HepG2 (cell line): ENCODE data around the gene EXOC6B. TPM values are rescaled to one million over a fixed set of nuclear protein-coding genes. Genes with fewer than 3 reads are reported as not detected.

Experiments used
- ATAC-seq: fragments of 200-7000 bp; cut with Tn5 transposase; 3 replicates; pipeline ENCODE4 v1.9.1; 2020; ENCODE audit warnings: mild to moderate bottlenecking, moderate library complexity
- BruUV-seq: library from RNA; stranded (reverse); fragments of 400-500 nt; replicated peaks from 2 replicates; lab custom pipeline; 2021; lab: Mats Ljungman, UMichigan
- CTCF ChIA-PET: fragments of 300-600 bp; formaldehyde crosslinking; extraction: SDS; loops from one replicate; lab custom pipeline; 2021; ENCODE audit warnings: low total read pairs, inconsistent platforms, low intra/inter-chr PET ratio; lab: Yijun Ruan, JAX
- POLR2A ChIA-PET: fragments of 350-600 bp; sonication (Branson Sonifier 250); formaldehyde crosslinking; loops from one replicate; lab custom pipeline; 2020; ENCODE audit warnings: antibody characterized with exemption, inconsistent platforms; lab: Yijun Ruan, JAX
- DNase-seq: peaks from one replicate; pipeline ENCODE4 v3.0.0-alpha.2; 2015; ENCODE audit warnings: low spot score
- FAIRE-seq: peaks from 3 replicates; lab custom pipeline; 2011; peaks lifted over from hg19 to GRCh38; lab: Jason Lieb, UNC
- H2AFZ ChIP-seq: one replicate; pipeline ENCODE4 v1.6.1; 2011; ENCODE audit warnings: low read length, inconsistent platforms
- H3K27ac ChIP-seq: fragments of 300-600 bp; 3 replicates; pipeline ENCODE4 v1.8.0; 2011; ENCODE audit warnings: mixed run types, mild to moderate bottlenecking, mixed read lengths, low read length, inconsistent platforms; ENCODE audit not compliant: insufficient read depth; ENCODE audit errors: extremely low read length
- H3K27me3 ChIP-seq, 2 experiments: fragments of 200-600 bp in 1 of 2; 2 replicates in 1 of 2; 3 replicates in 1 of 2; pipeline versions ENCODE4 v1.6.0 to v1.8.0; 2011; ENCODE audit warnings: low read length in 2 of 2, mild to moderate bottlenecking in 2 of 2, moderate library complexity in 2 of 2, inconsistent platforms in 1 of 2; ENCODE audit not compliant: insufficient read depth in 2 of 2, control insufficient read depth in 1 of 2
- H3K36me3 ChIP-seq, 2 experiments: fragments of 200-600 bp in 1 of 2; replicated peaks in 1 of 2; 2 replicates in 1 of 2; 3 replicates in 1 of 2; pipeline versions ENCODE4 v1.5.1 to v1.8.0; 2011; ENCODE audit warnings: low read length in 2 of 2, inconsistent platforms in 1 of 2; ENCODE audit not compliant: insufficient read depth in 2 of 2, control insufficient read depth in 1 of 2
- H3K4me1 ChIP-seq: 2 replicates; pipeline ENCODE4 v1.5.1; 2012; ENCODE audit warnings: low read length, inconsistent platforms; ENCODE audit not compliant: insufficient read depth
- H3K4me2 ChIP-seq: 2 replicates; pipeline ENCODE4 v1.6.0; 2011; ENCODE audit warnings: low read depth, low read length, inconsistent platforms
- H3K4me3 ChIP-seq, 3 experiments: fragments of 200-600 bp in 1 of 3; sonication (generic), shearing (Covaris generic) in 1 of 3; replicated peaks in 1 of 3; 2 replicates each; pipeline ENCODE4 v1.5.1; 2011 to 2016; ENCODE audit warnings: low read length in 3 of 3, inconsistent platforms in 2 of 3, low read depth in 2 of 3, mild to moderate bottlenecking in 2 of 3, control low read depth in 1 of 3, mixed read lengths in 1 of 3; ENCODE audit not compliant: insufficient read depth in 1 of 3
- H3K79me2 ChIP-seq: one replicate; pipeline ENCODE4 v1.6.1; 2011; ENCODE audit warnings: low read length, inconsistent platforms; ENCODE audit not compliant: insufficient read depth
- H3K9ac ChIP-seq: 2 replicates; pipeline ENCODE4 v1.6.0; 2011; ENCODE audit warnings: mild to moderate bottlenecking, low read depth, low read length, inconsistent platforms; ENCODE audit not compliant: insufficient read depth
- H3K9me3 ChIP-seq: 2 replicates; pipeline ENCODE4 v1.5.1; 2012; ENCODE audit warnings: mild to moderate bottlenecking, low read length
- H4K20me1 ChIP-seq: 2 replicates; pipeline ENCODE4 v1.6.0; 2011; ENCODE audit warnings: inconsistent platforms, mild to moderate bottlenecking, low read length, moderate library complexity; ENCODE audit not compliant: insufficient read depth
- CENPT ChIP-seq: sonication (generic); formaldehyde crosslinking; IDR thresholded peaks from 2 replicates; pipeline ENCODE4 v1.8.0; 2022; ENCODE audit warnings: low read depth, mild to moderate bottlenecking, moderate library complexity, missing genetic modification reagents
- DPF2 ChIP-seq: sonication (generic); formaldehyde crosslinking; IDR thresholded peaks from 2 replicates; pipeline ENCODE4 v1.4.0; 2020; ENCODE audit warnings: mild to moderate bottlenecking, low read depth, missing genetic modification reagents, borderline replicate concordance
- MEF2D ChIP-seq: sonication (generic); formaldehyde crosslinking; IDR thresholded peaks from 2 replicates; pipeline ENCODE4 v1.5.1; 2020; ENCODE audit warnings: mild to moderate bottlenecking, missing genetic modification reagents
- NFE2L2 ChIP-seq: fragments of 150-350 bp; IDR thresholded peaks from 2 replicates; pipeline ENCODE4 v1.6.1; 2014; ENCODE audit warnings: low read length
- ONECUT2 ChIP-seq: sonication (generic); formaldehyde crosslinking; IDR thresholded peaks from 2 replicates; pipeline ENCODE4 v1.4.0; 2020; ENCODE audit warnings: missing genetic modification reagents
- RCOR2 ChIP-seq: IDR thresholded peaks from 2 replicates; pipeline ENCODE4 v1.6.1; 2016; ENCODE audit warnings: missing biosample characterization, missing genetic modification reagents
- REL ChIP-seq: sonication (generic); formaldehyde crosslinking; conservative IDR thresholded peaks from 2 replicates; pipeline ENCODE4 v1.8.0; 2022; ENCODE audit warnings: mild to moderate bottlenecking, missing genetic modification reagents, moderate library complexity
- ZEB1 ChIP-seq: IDR thresholded peaks from 2 replicates; pipeline ENCODE4 v1.6.1; 2012; ENCODE audit warnings: mild to moderate bottlenecking, low read depth, inconsistent platforms; ENCODE audit not compliant: insufficient replicate concordance
- ZFX ChIP-seq: sonication (generic); formaldehyde crosslinking; IDR thresholded peaks from 2 replicates; pipeline ENCODE4 v1.4.0; 2020; ENCODE audit warnings: mild to moderate bottlenecking, low read depth, missing genetic modification reagents, moderate library complexity
- ZIK1 ChIP-seq: sonication (generic); formaldehyde crosslinking; IDR thresholded peaks from 2 replicates; pipeline ENCODE4 v1.5.0; 2020; ENCODE audit warnings: mild to moderate bottlenecking, low read depth, missing genetic modification reagents, borderline replicate concordance
- ZNF124 ChIP-seq: sonication (generic); formaldehyde crosslinking; IDR thresholded peaks from 2 replicates; pipeline ENCODE4 v1.4.0; 2020; ENCODE audit warnings: missing genetic modification reagents
- ZNF430 ChIP-seq: sonication (generic); formaldehyde crosslinking; IDR thresholded peaks from 2 replicates; pipeline ENCODE4 v1.9.0; 2021; ENCODE audit warnings: mild to moderate bottlenecking, missing genetic modification reagents
- ZNF44 ChIP-seq: sonication (generic); formaldehyde crosslinking; IDR thresholded peaks from 2 replicates; pipeline ENCODE4 v1.5.1; 2020; ENCODE audit warnings: mild to moderate bottlenecking, missing genetic modification reagents
- in situ Hi-C: cut with HindIII; loops from 2 replicates; pipeline ENCODE4 v1.10.0; 2017; ENCODE audit warnings: low pct_unique_long_range_greater_than_20kb; ENCODE audit not compliant: extremely low pct_ligation_motif_present
- intact Hi-C: fragments of 100-400 bp; cut with micrococcal nuclease; formaldehyde crosslinking; loops from one replicate; pipeline ENCODE4 v1.10.0; 2022; ENCODE audit not compliant: unreplicated experiment
- polyA plus RNA-seq, 8 experiments: library from polyadenylated mRNA; depleted of rRNA in 3 of 8; stranded (reverse) in 7 of 8; unstranded in 1 of 8; fragments of >200 nt; fragmentation: Illumina TruSeq in 4 of 8; extraction: Trizol in 4 of 8; gene quantifications; 2 replicates each; pipeline versions ENCODE4 v1.2.1 to v1.2.3, GENCODE V29; 2011 to 2016; ENCODE audit warnings: low read depth in 4 of 8, missing spikeins in 1 of 8, mixed read lengths in 1 of 8; ENCODE audit not compliant: insufficient read depth in 1 of 8
- total RNA-seq, 5 experiments: library from RNA; depleted of rRNA; stranded (reverse); fragments of >200 nt; fragmentation: Illumina TruSeq; extraction: Trizol; gene quantifications; 2 replicates each; pipeline ENCODE4 v1.2.3, GENCODE V29; 2016; ENCODE audit warnings: low read depth in 1 of 5
- TF ChIP-seq, protein P1 (sequence below): sonication (generic); formaldehyde crosslinking; IDR thresholded peaks from 2 replicates; pipeline ENCODE4 v1.5.1; 2020; ENCODE audit warnings: missing genetic modification reagents, mild to moderate bottlenecking, borderline replicate concordance
- TF ChIP-seq, protein P2 (sequence below): sonication (generic); formaldehyde crosslinking; IDR thresholded peaks from 2 replicates; pipeline ENCODE4 v1.4.0; 2020; ENCODE audit warnings: missing genetic modification reagents

EXOC6B gene
- total and polyA plus RNA-seq, 2 of the 13 experiments (the other 11 are each of a cell fraction or from before 2014, with no cell fraction given): 9.1 to 15.9 TPM

DNA sequence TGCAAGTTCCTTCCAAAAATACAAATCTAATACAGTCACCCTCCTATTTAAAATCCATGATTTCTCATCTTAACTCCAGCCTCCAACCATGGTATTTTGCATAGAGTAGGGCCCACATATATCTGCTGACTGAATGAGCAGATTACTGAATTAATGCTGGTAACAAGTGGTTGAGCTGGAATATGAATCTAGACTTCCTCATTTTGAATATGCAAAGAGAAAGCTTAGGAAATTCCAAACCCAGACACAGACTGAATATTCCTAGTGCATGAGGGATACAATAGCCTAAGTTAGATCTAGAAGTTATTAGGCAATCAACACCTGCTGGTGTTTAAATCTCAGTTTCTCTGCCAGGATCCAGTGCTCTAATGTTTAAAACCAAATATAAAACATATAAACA lies 463.1 kb downstream of the EXOC6B start:
- FAIRE-seq: no peak
- H3K79me2 ChIP-seq: no peaks in the 10 kb centered on the region
- CTCF ChIA-PET: no interaction called here
- BruUV-seq: no TSS peak
- in situ Hi-C loops: no loop called here
- ATAC-seq: no peak
- DNase-seq: no peak
- no peaks in the 10 kb centered on the region for H3K4me1 ChIP-seq
- no peak overlapping the region for H3K4me2 ChIP-seq
- intact Hi-C loops: no loop called here
- H3K27ac ChIP-seq: no peak overlapping the region
- TF ChIP-seq ZNF430 (CRISPR knock-in tag) (no peak), REL (no peak), NFE2L2 (no peak), DPF2 (no peak), ZIK1 (CRISPR knock-in tag) (no peak), ZNF124 (no peak), ZFX (no peak), ZEB1 (no peak), MEF2D (CRISPR knock-in tag) (no peak), RCOR2 (CRISPR knock-in tag) (no peak), ONECUT2 (CRISPR knock-in tag) (no peak), CENPT (no peak), ZNF44 (CRISPR knock-in tag) (no peak)
- TF ChIP-seq, protein P1, sequence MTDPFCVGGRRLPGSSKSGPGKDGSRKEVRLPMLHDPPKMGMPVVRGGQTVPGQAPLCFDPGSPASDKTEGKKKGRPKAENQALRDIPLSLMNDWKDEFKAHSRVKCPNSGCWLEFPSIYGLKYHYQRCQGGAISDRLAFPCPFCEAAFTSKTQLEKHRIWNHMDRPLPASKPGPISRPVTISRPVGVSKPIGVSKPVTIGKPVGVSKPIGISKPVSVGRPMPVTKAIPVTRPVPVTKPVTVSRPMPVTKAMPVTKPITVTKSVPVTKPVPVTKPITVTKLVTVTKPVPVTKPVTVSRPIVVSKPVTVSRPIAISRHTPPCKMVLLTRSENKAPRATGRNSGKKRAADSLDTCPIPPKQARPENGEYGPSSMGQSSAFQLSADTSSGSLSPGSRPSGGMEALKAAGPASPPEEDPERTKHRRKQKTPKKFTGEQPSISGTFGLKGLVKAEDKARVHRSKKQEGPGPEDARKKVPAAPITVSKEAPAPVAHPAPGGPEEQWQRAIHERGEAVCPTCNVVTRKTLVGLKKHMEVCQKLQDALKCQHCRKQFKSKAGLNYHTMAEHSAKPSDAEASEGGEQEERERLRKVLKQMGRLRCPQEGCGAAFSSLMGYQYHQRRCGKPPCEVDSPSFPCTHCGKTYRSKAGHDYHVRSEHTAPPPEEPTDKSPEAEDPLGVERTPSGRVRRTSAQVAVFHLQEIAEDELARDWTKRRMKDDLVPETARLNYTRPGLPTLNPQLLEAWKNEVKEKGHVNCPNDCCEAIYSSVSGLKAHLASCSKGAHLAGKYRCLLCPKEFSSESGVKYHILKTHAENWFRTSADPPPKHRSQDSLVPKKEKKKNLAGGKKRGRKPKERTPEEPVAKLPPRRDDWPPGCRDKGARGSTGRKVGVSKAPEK (CRISPR knock-in tag): no peak
- TF ChIP-seq, protein P2, sequence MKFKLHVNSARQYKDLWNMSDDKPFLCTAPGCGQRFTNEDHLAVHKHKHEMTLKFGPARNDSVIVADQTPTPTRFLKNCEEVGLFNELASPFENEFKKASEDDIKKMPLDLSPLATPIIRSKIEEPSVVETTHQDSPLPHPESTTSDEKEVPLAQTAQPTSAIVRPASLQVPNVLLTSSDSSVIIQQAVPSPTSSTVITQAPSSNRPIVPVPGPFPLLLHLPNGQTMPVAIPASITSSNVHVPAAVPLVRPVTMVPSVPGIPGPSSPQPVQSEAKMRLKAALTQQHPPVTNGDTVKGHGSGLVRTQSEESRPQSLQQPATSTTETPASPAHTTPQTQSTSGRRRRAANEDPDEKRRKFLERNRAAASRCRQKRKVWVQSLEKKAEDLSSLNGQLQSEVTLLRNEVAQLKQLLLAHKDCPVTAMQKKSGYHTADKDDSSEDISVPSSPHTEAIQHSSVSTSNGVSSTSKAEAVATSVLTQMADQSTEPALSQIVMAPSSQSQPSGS (CRISPR knock-in tag): no peak
- H3K9ac ChIP-seq: no peak overlapping the region
- H4K20me1 ChIP-seq: no peaks in the 10 kb centered on the region
- no peaks in the 10 kb centered on the region for H3K27me3 ChIP-seq
- POLR2A ChIA-PET: no interaction called here
- no peak overlapping the region for H2AFZ ChIP-seq
- no peak overlapping the region for H3K4me3 ChIP-seq
- no peaks in the 10 kb centered on the region for H3K9me3 ChIP-seq
- no peaks in the 10 kb centered on the region for H3K36me3 ChIP-seq
